ENCODE measurements around the gene ANTXRL. TPM values are rescaled to one million over a fixed set of nuclear protein-coding genes. Genes with fewer than 3 reads are reported as not detected.

ANTXRL gene
- total RNA-seq, 1 donor from 2014 or later: not detected

GRCh38 chr10:46288601-46289206, 1.9 kb downstream of the ANTXRL start:
- no peaks in the 10 kb centered on the region for H3K27me3 ChIP-seq
- H3K9me3 ChIP-seq: no peaks in the 10 kb centered on the region
- no peak overlapping the region for H3K27ac ChIP-seq
- peaks cover 0 to 5% of the 10 kb centered on the region in 2 donors for H3K4me1 ChIP-seq
- no peak for DNase-seq (ENCODE audit: low spot score in 2 of 2)
- intact Hi-C loops (cut with DNase I): loop anchor here (10.0 kb wide), 1 partner anchor 264 kb away; no protein-coding TSS in a partner anchor
- no peak overlapping the region for H3K4me3 ChIP-seq
- H3K36me3 ChIP-seq: no peaks in the 10 kb centered on the region
- no peak for TF ChIP-seq CTCF (IDR thresholded peaks at IDR 0.05)

- H3K9me3 ChIP-seq: no peaks in the 10 kb centered on the region
These were observed 2.5 kb downstream of the ANTXRL start for GRCh38 chr10:46289209-46289810.

GRCh38 chr10:46290101-46290886, 3.5 kb downstream of the ANTXRL start:
- TF ChIP-seq CTCF (IDR thresholded peaks at IDR 0.05): no peak
- no peak overlapping the region for H3K4me3 ChIP-seq
- intact Hi-C loops (cut with DNase I): no loop called here
- no peaks in the 10 kb centered on the region for H3K4me1 ChIP-seq
- H3K27ac ChIP-seq: no peak overlapping the region
- DNase-seq (ENCODE audit: low spot score in 2 of 2): no peak
- no peaks in the 10 kb centered on the region for H3K36me3 ChIP-seq
- no peaks in the 10 kb centered on the region for H3K9me3 ChIP-seq
- no peaks in the 10 kb centered on the region for H3K27me3 ChIP-seq

More at GRCh38 chr10:46289209-46289810, 2.5 kb downstream of the ANTXRL start:
- no peak for TF ChIP-seq CTCF (IDR thresholded peaks at IDR 0.05)
- H3K27me3 ChIP-seq: no peaks in the 10 kb centered on the region
- DNase-seq (ENCODE audit: low spot score in 2 of 2): no peak
- H3K4me1 ChIP-seq: no peaks in the 10 kb centered on the region
- no peaks in the 10 kb centered on the region for H3K36me3 ChIP-seq
- no peak overlapping the region for H3K27ac ChIP-seq
- intact Hi-C loops (cut with DNase I): loop anchor here (10.0 kb wide), 1 partner anchor 265 kb away; no protein-coding TSS in a partner anchor
- no peak overlapping the region for H3K4me3 ChIP-seq

GRCh38 chr10:46291817-46292572, 5.2 kb downstream of the ANTXRL start:
- no peak overlapping the region for H3K4me3 ChIP-seq
- H3K4me1 ChIP-seq: no peaks in the 10 kb centered on the region
- TF ChIP-seq CTCF (IDR thresholded peaks at IDR 0.05): no peak
- H3K27ac ChIP-seq: no peak overlapping the region
- H3K27me3 ChIP-seq: no peaks in the 10 kb centered on the region
- no peaks in the 10 kb centered on the region for H3K9me3 ChIP-seq
- intact Hi-C loops (cut with DNase I): no loop called here
- no peaks in the 10 kb centered on the region for H3K36me3 ChIP-seq
- no peak for DNase-seq (ENCODE audit: low spot score in 2 of 2)

- intact Hi-C loops (cut with DNase I): no loop called here
- no peaks in the 10 kb centered on the region for H3K36me3 ChIP-seq
- H3K9me3 ChIP-seq: no peaks in the 10 kb centered on the region
- no peak for DNase-seq (ENCODE audit: low spot score in 2 of 2)
- no peak for TF ChIP-seq CTCF (IDR thresholded peaks at IDR 0.05)
- no peaks in the 10 kb centered on the region for H3K27me3 ChIP-seq
- H3K4me3 ChIP-seq: no peak overlapping the region
- no peak overlapping the region for H3K27ac ChIP-seq
- H3K4me1 ChIP-seq: no peaks in the 10 kb centered on the region
These were observed 5.8 kb downstream of the ANTXRL start for GRCh38 chr10:46292573-46293023.
